ENCODE data around the gene SLC26A11.
"Not testable (repeated sequence)": the region's sequence is repeated elsewhere in the genome, so short reads cannot be mapped to it uniquely, and the experiment has no call there.

The SLC26A11 gene

GRCh38 chr17:80232438-80232837 is 12.2 kb downstream of the SLC26A11 start:
- Histone ChIP-seq H3K36me3 (ENCODE audit: insufficient read depth, insufficient read length, low read length) (peaks cover 47% of the 10 kb centered on the region), H3K4me1 (ENCODE audit: insufficient read depth, insufficient read length) (peaks cover 4% of the 10 kb centered on the region), H3K9me3 (ENCODE audit: insufficient read depth, low read length) (peaks cover 25% of the 10 kb centered on the region), H3K9ac (ENCODE audit: insufficient read length, low read depth) (no peak overlapping the region), H3K27me3 (ENCODE audit: insufficient read depth, insufficient read length) (no peaks in the 10 kb centered on the region), H3K4me3 (ENCODE audit: insufficient read length, low read depth) (no peak overlapping the region)
- DNase-seq (ENCODE audit: low read depth, low spot score): no peak
- no peak for TF ChIP-seq SUZ12 (IDR thresholded peaks at IDR 0.05; ENCODE audit: extremely low read depth, insufficient read depth, insufficient read length)
- no peak for TF ChIP-seq ZNF274 (IDR thresholded peaks at IDR 0.05; ENCODE audit: low read depth, low read length)
- TF ChIP-seq YY1 (IDR thresholded peaks at IDR 0.05; ENCODE audit: insufficient read depth, insufficient read length): no peak

GRCh38 chr17:80233202-80233601 is 13.0 kb downstream of the SLC26A11 start:
- TF ChIP-seq YY1 (IDR thresholded peaks at IDR 0.05; ENCODE audit: insufficient read depth, insufficient read length): no peak
- no peak for TF ChIP-seq ZNF274 (IDR thresholded peaks at IDR 0.05; ENCODE audit: low read depth, low read length)
- no peak for TF ChIP-seq SUZ12 (IDR thresholded peaks at IDR 0.05; ENCODE audit: extremely low read depth, insufficient read depth, insufficient read length)
- Histone ChIP-seq H3K9ac (ENCODE audit: insufficient read length, low read depth) (no peak overlapping the region), H3K36me3 (ENCODE audit: insufficient read depth, insufficient read length, low read length) (peaks cover 48% of the 10 kb centered on the region), H3K9me3 (ENCODE audit: insufficient read depth, low read length) (peaks cover 25% of the 10 kb centered on the region), H3K4me1 (ENCODE audit: insufficient read depth, insufficient read length) (no peaks in the 10 kb centered on the region), H3K27me3 (ENCODE audit: insufficient read depth, insufficient read length) (no peaks in the 10 kb centered on the region), H3K4me3 (ENCODE audit: insufficient read length, low read depth) (no peak overlapping the region)
- DNase-seq (ENCODE audit: low read depth, low spot score): no peak

- TF ChIP-seq YY1 (IDR thresholded peaks at IDR 0.05; ENCODE audit: insufficient read depth, insufficient read length) (no peak), SUZ12 (IDR thresholded peaks at IDR 0.05; ENCODE audit: extremely low read depth, insufficient read depth, insufficient read length) (no peak), ZNF274 (IDR thresholded peaks at IDR 0.05; ENCODE audit: low read depth, low read length) (no peak)
- Histone ChIP-seq H3K4me3 (ENCODE audit: insufficient read length, low read depth) (no peak overlapping the region), H3K36me3 (ENCODE audit: insufficient read depth, insufficient read length, low read length) (peaks cover 54% of the 10 kb centered on the region), H3K9ac (ENCODE audit: insufficient read length, low read depth) (no peak overlapping the region), H3K9me3 (ENCODE audit: insufficient read depth, low read length) (peaks cover 19% of the 10 kb centered on the region), H3K4me1 (ENCODE audit: insufficient read depth, insufficient read length) (no peaks in the 10 kb centered on the region), H3K27me3 (ENCODE audit: insufficient read depth, insufficient read length) (no peaks in the 10 kb centered on the region)
- DNase-seq (ENCODE audit: low read depth, low spot score): no peak
Measured at GRCh38 chr17:80236911-80237310, 16.7 kb downstream of the SLC26A11 start.

GRCh38 chr17:80237386-80237785 is 17.2 kb downstream of the SLC26A11 start:
- Histone ChIP-seq H3K4me3 (ENCODE audit: insufficient read length, low read depth) (no peak overlapping the region), H3K4me1 (ENCODE audit: insufficient read depth, insufficient read length) (no peaks in the 10 kb centered on the region), H3K9ac (ENCODE audit: insufficient read length, low read depth) (no peak overlapping the region), H3K36me3 (ENCODE audit: insufficient read depth, insufficient read length, low read length) (peaks cover 56% of the 10 kb centered on the region), H3K9me3 (ENCODE audit: insufficient read depth, low read length) (peaks cover 14% of the 10 kb centered on the region), H3K27me3 (ENCODE audit: insufficient read depth, insufficient read length) (no peaks in the 10 kb centered on the region)
- no peak for TF ChIP-seq ZNF274 (IDR thresholded peaks at IDR 0.05; ENCODE audit: low read depth, low read length)
- no peak for TF ChIP-seq SUZ12 (IDR thresholded peaks at IDR 0.05; ENCODE audit: extremely low read depth, insufficient read depth, insufficient read length)
- TF ChIP-seq YY1 (IDR thresholded peaks at IDR 0.05; ENCODE audit: insufficient read depth, insufficient read length): no peak
- no peak for DNase-seq (ENCODE audit: low read depth, low spot score)

GRCh38 chr17:80242505-80242904 is 22.3 kb downstream of the SLC26A11 start:
- H3K4me3 ChIP-seq (ENCODE audit: insufficient read length, low read depth): no peak overlapping the region
- no peaks in the 10 kb centered on the region for H3K9me3 ChIP-seq (ENCODE audit: insufficient read depth, low read length)
- TF ChIP-seq ZNF274 (IDR thresholded peaks at IDR 0.05; ENCODE audit: low read depth, low read length) (no peak), SUZ12 (IDR thresholded peaks at IDR 0.05; ENCODE audit: extremely low read depth, insufficient read depth, insufficient read length) (no peak), YY1 (IDR thresholded peaks at IDR 0.05; ENCODE audit: insufficient read depth, insufficient read length) (no peak)
- H3K27me3 ChIP-seq (ENCODE audit: insufficient read depth, insufficient read length): no peaks in the 10 kb centered on the region
- H3K36me3 ChIP-seq (ENCODE audit: insufficient read depth, insufficient read length, low read length): peaks cover 59% of the 10 kb centered on the region
- no peak overlapping the region for H3K9ac ChIP-seq (ENCODE audit: insufficient read length, low read depth)
- DNase-seq (ENCODE audit: low read depth, low spot score): no peak
- peaks cover 7% of the 10 kb centered on the region for H3K4me1 ChIP-seq (ENCODE audit: insufficient read depth, insufficient read length)

- TF ChIP-seq YY1 (IDR thresholded peaks at IDR 0.05; ENCODE audit: insufficient read depth, insufficient read length) (no peak), ZNF274 (IDR thresholded peaks at IDR 0.05; ENCODE audit: low read depth, low read length) (no peak), SUZ12 (IDR thresholded peaks at IDR 0.05; ENCODE audit: extremely low read depth, insufficient read depth, insufficient read length) (no peak)
- Histone ChIP-seq H3K27me3 (ENCODE audit: insufficient read depth, insufficient read length) (no peaks in the 10 kb centered on the region), H3K4me3 (ENCODE audit: insufficient read length, low read depth) (no peak overlapping the region), H3K9ac (ENCODE audit: insufficient read length, low read depth) (no peak overlapping the region), H3K9me3 (ENCODE audit: insufficient read depth, low read length) (no peaks in the 10 kb centered on the region), H3K4me1 (ENCODE audit: insufficient read depth, insufficient read length) (peaks cover 7% of the 10 kb centered on the region), H3K36me3 (ENCODE audit: insufficient read depth, insufficient read length, low read length) (peaks cover 65% of the 10 kb centered on the region)
- DNase-seq (ENCODE audit: low read depth, low spot score): no peak
Measured at GRCh38 chr17:80243526-80244433, 23.6 kb downstream of the SLC26A11 start.

GRCh38 chr17:80244448-80244847 is 24.2 kb downstream of the SLC26A11 start:
- H3K9ac ChIP-seq (ENCODE audit: insufficient read length, low read depth); H3K27me3 ChIP-seq (ENCODE audit: insufficient read depth, insufficient read length); DNase-seq (ENCODE audit: low read depth, low spot score); H3K4me3 ChIP-seq (ENCODE audit: insufficient read length, low read depth); H3K4me1 ChIP-seq (ENCODE audit: insufficient read depth, insufficient read length); H3K9me3 ChIP-seq (ENCODE audit: insufficient read depth, low read length): not testable (repeated sequence)
- H3K36me3 ChIP-seq (ENCODE audit: insufficient read depth, insufficient read length, low read length): peaks cover 70% of the 10 kb centered on the region

All from NT2/D1 (cell line).